ENCODE data around the gene RNF181. TPM values are rescaled to one million over a fixed set of nuclear protein-coding genes. Genes with fewer than 3 reads are reported as not detected.
"Not testable (repeated sequence)": the region's sequence is repeated elsewhere in the genome, so short reads cannot be mapped to it uniquely, and the experiment has no call there.

The RNF181 gene
- total RNA-seq, 1 experiment from 2014 or later, result 107 TPM

DNA sequence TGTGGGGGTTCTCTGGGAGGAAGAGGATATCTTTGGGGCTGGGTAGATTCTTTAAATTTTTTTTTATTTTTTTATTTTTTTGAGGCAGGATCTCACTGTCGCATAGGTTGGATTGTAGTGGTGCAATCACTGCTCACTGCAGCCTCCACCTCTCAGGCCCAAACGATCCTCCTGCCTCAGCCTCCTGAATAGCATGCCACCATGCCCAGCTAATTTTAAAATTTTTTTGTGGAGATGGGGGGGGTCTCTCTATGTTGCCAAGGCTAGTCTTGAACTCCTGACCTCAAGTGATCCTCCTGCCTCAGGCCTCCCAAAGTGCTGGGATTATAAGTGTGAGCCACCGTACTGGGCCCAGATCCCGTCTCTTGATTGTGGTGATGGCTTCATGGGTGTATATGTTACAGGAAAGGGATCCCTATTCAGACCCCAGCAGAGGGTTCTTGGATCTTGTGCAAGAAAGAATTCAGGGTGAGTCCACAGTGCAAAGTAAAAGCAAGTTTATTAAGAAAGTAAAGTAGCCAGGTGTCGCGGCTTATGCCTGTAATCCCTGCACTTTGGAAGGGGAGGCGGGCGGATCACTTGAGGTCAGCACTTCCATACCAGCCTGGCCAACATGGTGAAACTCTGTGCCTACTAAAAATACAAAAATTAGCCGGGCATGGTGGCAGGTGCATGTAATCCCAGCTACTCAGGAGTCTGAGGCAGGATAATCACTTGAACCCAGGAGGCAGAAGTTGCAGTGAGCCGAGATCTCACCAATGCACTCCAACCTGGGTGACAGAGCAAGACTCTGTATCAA is 18.4 kb downstream of the RNF181 start:
- no peak for DNase-seq (ENCODE audit: low spot score)

- DNase-seq (ENCODE audit: low spot score), result not testable (repeated sequence)
Measured at GRCh38 chr2:85614757-85615156, 19.2 kb downstream of the RNF181 start.

GRCh38 chr2:85615413-85615728 is 19.8 kb downstream of the RNF181 start:
- no peak for DNase-seq (ENCODE audit: low spot score)

GRCh38 chr2:85617723-85618122 is 22.2 kb downstream of the RNF181 start:
- not testable (repeated sequence) for DNase-seq (ENCODE audit: low spot score)

DNA sequence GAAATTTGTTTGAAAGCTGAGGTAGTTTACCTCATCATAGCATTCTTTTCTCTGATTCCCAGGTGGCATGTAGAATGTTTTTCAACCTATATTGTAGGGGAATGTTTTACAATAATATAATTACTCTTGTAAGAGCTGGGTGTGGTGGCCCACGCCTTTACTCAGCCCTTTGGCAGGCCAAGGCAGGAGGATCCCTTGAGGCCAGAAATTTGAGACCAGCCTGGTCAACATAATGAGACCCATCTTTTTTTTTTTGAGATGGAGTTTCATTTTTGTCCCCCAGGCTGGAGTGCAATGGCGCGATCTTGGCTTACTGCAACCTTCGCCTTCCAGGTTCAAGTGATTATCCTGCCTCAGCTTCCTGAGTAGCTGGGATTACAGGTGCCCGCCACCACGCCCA is 24.1 kb downstream of the RNF181 start:
- no peak for DNase-seq (ENCODE audit: low spot score)

DNA sequence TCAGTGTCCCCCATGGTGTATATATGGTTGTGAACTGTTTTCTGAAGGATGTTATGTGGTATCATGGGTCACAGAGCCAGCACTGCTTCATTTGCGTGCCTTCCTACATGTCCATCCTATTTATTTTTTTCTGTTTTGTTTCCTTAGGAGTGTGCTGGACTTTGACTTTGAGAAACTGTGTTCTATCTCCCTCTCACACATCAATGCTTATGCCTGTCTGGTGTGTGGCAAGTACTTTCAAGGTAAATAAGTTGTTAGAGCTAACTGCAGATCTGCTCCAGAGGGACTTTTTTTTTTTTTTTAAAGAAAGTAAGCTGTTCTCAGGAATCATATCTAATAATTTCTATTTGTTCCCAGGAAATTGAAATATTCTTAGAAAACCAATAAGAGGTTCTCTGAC is 25.8 kb downstream of the RNF181 start:
- no peak for DNase-seq (ENCODE audit: low spot score)

- DNase-seq (ENCODE audit: low spot score), result no peak
Measured at GRCh38 chr2:85623991-85624390, 28.4 kb downstream of the RNF181 start.

DNA sequence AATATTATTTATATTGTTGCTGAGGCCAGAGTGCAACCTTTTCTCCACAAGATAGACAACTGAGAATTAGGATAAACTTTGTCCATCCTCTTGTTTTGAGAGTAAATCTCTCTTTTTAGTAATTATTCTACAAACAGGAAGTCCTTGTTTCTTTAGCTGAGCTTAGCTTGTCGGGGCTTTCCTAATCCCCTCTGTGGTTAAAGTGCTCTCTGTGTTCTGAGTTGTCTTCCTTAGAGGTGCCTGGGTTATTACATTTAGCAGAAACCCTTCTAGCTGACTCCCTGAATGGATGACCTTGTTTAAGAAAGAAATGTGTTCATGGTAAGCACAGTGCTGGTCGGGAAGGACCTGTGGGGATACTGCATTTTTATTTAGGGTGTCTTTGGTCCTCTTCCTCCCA is 33.1 kb downstream of the RNF181 start:
- DNase-seq (ENCODE audit: low spot score), result no peak

GRCh38 chr2:85631316-85631715 is 35.8 kb downstream of the RNF181 start:
- no peak for DNase-seq (ENCODE audit: low spot score)

DNA sequence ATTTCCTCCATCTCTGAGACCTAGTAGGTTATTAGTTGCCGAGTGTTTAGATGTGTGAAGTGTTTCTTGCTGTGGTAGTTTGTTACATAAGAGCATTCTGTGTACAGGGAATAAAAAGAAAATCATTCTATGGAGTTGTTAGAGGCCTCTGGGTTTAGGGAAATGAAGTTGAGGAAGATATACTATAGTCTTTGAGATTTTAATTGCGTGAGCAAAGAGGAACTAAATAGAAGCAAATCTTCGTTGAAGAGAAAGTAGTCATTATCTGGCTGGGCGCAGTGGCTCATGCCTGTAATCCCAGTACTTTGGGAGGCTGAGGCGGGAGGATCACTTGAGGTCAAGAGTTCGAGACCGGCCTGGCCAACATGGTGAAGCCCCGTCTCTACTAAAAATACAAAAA is 39.5 kb downstream of the RNF181 start:
- no peak for DNase-seq (ENCODE audit: low spot score)

- DNase-seq (ENCODE audit: low spot score), result no peak
Measured at GRCh38 chr2:85635636-85636035, 40.1 kb downstream of the RNF181 start.

DNA sequence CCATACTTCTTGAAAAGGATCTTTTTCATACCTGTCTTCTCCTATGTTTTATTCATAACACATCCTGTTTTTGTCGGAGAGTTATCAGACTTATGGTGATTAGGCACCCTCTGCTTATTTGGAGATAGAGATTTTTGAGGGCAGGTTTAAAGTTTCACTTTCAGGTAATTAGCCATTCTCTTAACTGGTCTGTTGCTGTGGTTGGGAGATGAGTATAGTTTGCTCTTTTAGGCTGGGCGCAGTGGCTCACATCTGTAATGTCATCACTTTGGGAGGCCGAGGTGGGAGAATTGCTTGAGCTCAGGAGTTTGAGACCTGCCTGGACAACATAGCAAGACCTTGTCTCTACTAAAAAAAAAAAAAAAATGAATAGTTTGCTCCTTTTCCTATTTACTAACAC is 47.2 kb downstream of the RNF181 start:
- DNase-seq (ENCODE audit: low spot score), result no peak

- no peak for DNase-seq (ENCODE audit: low spot score)
Measured at GRCh38 chr2:85644909-85645308, 49.4 kb downstream of the RNF181 start.

DNA sequence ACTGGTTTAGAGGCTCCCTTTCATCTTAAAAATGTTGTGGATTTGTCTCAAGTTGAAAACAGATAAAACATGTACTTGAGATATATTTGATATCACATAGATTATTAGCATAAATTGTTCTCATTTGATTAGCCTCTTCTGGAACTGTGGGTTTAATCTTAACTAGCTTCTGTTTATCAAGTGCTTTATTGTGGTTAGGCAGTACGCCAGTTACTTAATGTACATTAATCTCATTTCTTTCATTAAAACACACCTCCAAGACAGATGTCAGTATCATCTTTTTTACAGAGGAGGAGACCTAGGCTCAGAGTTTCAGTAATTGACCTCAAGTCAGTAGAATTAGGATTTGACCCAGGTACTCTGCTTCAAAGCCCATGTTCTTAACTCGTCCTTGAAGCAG is 50.6 kb downstream of the RNF181 start:
- DNase-seq (ENCODE audit: low spot score), result no peak

Small RNA genes within 50 kb of the gene (small RNA-seq; reads per million reads assigned to genes)
- not detected for gene RN7SL126P

Other genes starting within 250 kb of the RNF181 start
- gene RETSAT, start 241.2 kb upstream of the RNF181 start, total RNA-seq (2014; rRNA removed; shearing (Covaris generic)), result 18.5 and 23.5 TPM in 2 replicates
- gene ELMOD3, start 241.0 kb upstream of the RNF181 start, total RNA-seq (2014; rRNA removed; shearing (Covaris generic)), result 6.5 and 7.1 TPM in 2 replicates
- gene CAPG, start 185.4 kb upstream of the RNF181 start, total RNA-seq (2014; rRNA removed; shearing (Covaris generic)), result 460 and 472 TPM in 2 replicates
- 0.08 and 0.21 TPM in 2 replicates for gene SH2D6, start 177.0 kb upstream of the RNF181 start, total RNA-seq (2014; rRNA removed; shearing (Covaris generic))
- 168 and 205 TPM in 2 replicates for gene MAT2A, start 56.6 kb upstream of the RNF181 start, total RNA-seq (2014; rRNA removed; shearing (Covaris generic))
- gene GGCX, start 34.3 kb upstream of the RNF181 start, total RNA-seq (2014; rRNA removed; shearing (Covaris generic)), result 23.9 and 38.8 TPM in 2 replicates
- 92.3 and 93.1 TPM in 2 replicates for gene VAMP8, start 18.2 kb upstream of the RNF181 start, total RNA-seq (2014; rRNA removed; shearing (Covaris generic))
- 2.7 and 10.4 TPM in 2 replicates for gene VAMP5, start 11.3 kb upstream of the RNF181 start, total RNA-seq (2014; rRNA removed; shearing (Covaris generic))
- gene TMEM150A, start 7.0 kb downstream of the RNF181 start, total RNA-seq (2014; rRNA removed; shearing (Covaris generic)), result 12.1 and 12.3 TPM in 2 replicates
- gene C2orf68, start 16.3 kb downstream of the RNF181 start, total RNA-seq (2014; rRNA removed; shearing (Covaris generic)), result 40.0 and 47.9 TPM in 2 replicates
- 87.5 and 98.8 TPM in 2 replicates for gene USP39, start 20.4 kb downstream of the RNF181 start, total RNA-seq (2014; rRNA removed; shearing (Covaris generic))
- not detected in 2 replicates for gene SFTPB, start 72.5 kb downstream of the RNF181 start, total RNA-seq (2014; rRNA removed; shearing (Covaris generic))
- not detected in 2 replicates for gene GNLY, start 98.6 kb downstream of the RNF181 start, total RNA-seq (2014; rRNA removed; shearing (Covaris generic))
- gene ATOH8, start 158.2 kb downstream of the RNF181 start, total RNA-seq (2014; rRNA removed; shearing (Covaris generic)), result 1.0 and 2.3 TPM in 2 replicates

All from HT-29 (cell line).